Glutamatergic neuron (in vitro differentiated cells): ENCODE results near the gene PLCB4. TPM values are rescaled to one million over a fixed set of nuclear protein-coding genes. Genes with fewer than 3 reads are reported as not detected.

ENCODE experiments used
- DNase-seq: peaks from one replicate; pipeline ENCODE4 v3.0.0; 2022
- H3K27ac Mint-ChIP-seq: one replicate; pipeline ENCODE4 v1.8.0; 2020; ENCODE audit warnings: mild to moderate bottlenecking, mixed read lengths, inconsistent platforms; ENCODE audit not compliant: unreplicated experiment
- H3K27me3 Mint-ChIP-seq: one replicate; pipeline ENCODE4 v1.8.0; 2020; ENCODE audit warnings: mild to moderate bottlenecking, moderate library complexity, mixed read lengths, inconsistent platforms; ENCODE audit not compliant: unreplicated experiment
- H3K36me3 Mint-ChIP-seq: one replicate; pipeline ENCODE4 v1.8.0; 2020; ENCODE audit warnings: mild to moderate bottlenecking, mixed read lengths, inconsistent platforms; ENCODE audit not compliant: unreplicated experiment
- H3K4me1 Mint-ChIP-seq: one replicate; pipeline ENCODE4 v1.8.0; 2020; ENCODE audit warnings: mild to moderate bottlenecking, low read depth, mixed read lengths, inconsistent platforms; ENCODE audit not compliant: unreplicated experiment
- H3K4me3 Mint-ChIP-seq: one replicate; pipeline ENCODE4 v1.8.0; 2020; ENCODE audit warnings: mild to moderate bottlenecking, mixed read lengths, inconsistent platforms; ENCODE audit not compliant: unreplicated experiment
- H3K9me3 Mint-ChIP-seq: one replicate; pipeline ENCODE4 v1.8.0; 2020; ENCODE audit warnings: mild to moderate bottlenecking, moderate library complexity, mixed read lengths, inconsistent platforms; ENCODE audit not compliant: unreplicated experiment
- total RNA-seq: library from RNA; stranded (reverse); fragmentation: NEBNext Ultra II Directional; extraction: Animal tissue kit (Norgen Biotek cat#: 25700); gene quantifications from one replicate; pipeline ENCODE4 v1.2.1, GENCODE V29; 2021; ENCODE audit not compliant: unreplicated experiment
- TF ChIP-seq, protein P1 (sequence below): fragments of 200-600 bp; sonication (generic); IDR thresholded peaks from one replicate; pipeline ENCODE4 v1.5.0; 2021; ENCODE audit not compliant: partially characterized antibody, unreplicated experiment

PLCB4 gene
- total RNA-seq, 1 donor from 2014 or later = 28.9 TPM

DNA sequence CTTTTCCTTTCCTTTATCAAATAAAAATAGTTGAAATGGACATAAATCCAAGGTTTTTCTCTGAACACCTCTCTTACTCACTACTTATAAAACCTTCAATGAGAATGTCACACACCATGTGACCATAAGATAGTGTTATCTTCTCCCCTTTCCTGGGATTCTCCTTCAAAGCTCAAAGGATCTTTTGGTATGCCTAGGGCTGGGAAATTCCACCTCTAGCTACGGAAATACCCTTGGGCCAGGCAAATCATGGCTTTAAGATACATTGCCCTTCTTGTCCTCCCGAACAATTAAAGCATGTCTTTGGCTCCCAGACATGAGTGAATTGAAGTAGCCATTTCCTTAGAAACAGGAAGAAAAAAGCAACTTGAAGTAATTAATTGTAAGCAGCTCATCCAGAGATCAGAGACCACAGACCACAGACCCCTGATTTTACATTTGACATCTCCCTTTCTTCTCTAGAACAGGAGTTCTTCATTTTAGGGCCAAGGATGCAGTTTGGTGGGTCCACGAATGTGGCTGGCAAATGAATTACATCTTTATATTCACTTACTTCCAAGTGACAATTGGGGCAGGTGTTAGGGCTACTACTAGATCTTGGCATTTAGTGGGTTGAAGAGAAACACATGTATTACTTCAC, 4.1 kb downstream of the PLCB4 start:
- Mint-ChIP-seq H3K27me3 (no peaks in the 10 kb centered on the region), H3K27ac (no peak overlapping the region), H3K4me1 (peaks cover 13% of the 10 kb centered on the region), H3K36me3 (no peaks in the 10 kb centered on the region), H3K9me3 (peaks cover 3% of the 10 kb centered on the region), H3K4me3 (no peak overlapping the region)
- no peak for DNase-seq
- TF ChIP-seq, protein P1, sequence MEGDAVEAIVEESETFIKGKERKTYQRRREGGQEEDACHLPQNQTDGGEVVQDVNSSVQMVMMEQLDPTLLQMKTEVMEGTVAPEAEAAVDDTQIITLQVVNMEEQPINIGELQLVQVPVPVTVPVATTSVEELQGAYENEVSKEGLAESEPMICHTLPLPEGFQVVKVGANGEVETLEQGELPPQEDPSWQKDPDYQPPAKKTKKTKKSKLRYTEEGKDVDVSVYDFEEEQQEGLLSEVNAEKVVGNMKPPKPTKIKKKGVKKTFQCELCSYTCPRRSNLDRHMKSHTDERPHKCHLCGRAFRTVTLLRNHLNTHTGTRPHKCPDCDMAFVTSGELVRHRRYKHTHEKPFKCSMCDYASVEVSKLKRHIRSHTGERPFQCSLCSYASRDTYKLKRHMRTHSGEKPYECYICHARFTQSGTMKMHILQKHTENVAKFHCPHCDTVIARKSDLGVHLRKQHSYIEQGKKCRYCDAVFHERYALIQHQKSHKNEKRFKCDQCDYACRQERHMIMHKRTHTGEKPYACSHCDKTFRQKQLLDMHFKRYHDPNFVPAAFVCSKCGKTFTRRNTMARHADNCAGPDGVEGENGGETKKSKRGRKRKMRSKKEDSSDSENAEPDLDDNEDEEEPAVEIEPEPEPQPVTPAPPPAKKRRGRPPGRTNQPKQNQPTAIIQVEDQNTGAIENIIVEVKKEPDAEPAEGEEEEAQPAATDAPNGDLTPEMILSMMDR = no peak

DNA sequence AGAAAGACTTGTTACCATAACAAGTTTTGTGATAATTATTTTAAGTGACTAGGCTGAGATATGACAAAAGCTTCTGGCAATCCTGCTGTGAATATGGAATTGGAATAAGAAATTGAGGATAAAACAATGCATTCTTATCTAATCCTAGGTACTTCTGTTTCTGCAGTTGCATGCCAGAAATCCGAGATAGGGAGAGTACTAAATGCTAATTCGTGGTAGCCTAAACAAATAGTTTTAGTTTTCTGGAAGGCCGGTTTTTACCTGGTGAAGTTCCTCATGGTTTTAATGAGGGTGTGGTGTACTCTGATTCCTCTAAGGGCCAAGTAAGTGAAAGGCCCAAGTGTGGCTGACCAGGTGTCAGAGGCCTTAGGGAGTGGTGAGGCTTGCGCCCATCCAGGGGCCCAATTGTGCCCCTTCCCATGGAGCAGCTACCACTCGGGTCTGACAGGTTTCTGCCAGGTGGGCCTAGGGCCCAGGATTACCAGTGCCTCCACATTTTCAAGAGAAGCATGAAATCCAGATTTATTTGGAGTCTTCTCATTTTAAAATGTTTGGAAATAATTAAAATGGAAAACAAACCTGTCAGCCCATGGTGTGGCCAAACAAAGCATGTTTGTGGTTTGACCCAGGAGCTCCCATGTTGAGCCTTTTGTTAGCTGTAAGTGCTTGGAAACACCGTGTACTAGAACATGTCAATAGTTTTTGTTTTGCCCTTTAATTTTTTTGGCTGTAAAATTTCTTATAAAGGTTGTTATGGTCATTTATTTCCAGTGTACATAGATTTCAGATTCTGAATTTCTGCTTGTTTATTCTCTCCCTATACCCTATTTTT, 6.6 kb downstream of the PLCB4 start:
- H3K9me3 Mint-ChIP-seq = no peaks in the 10 kb centered on the region
- H3K27ac Mint-ChIP-seq = no peak overlapping the region
- H3K4me1 Mint-ChIP-seq = peaks cover 19% of the 10 kb centered on the region
- H3K36me3 Mint-ChIP-seq = no peaks in the 10 kb centered on the region
- peaks cover 3% of the 10 kb centered on the region for H3K27me3 Mint-ChIP-seq
- no peak overlapping the region for H3K4me3 Mint-ChIP-seq
- TF ChIP-seq, protein P1 = no peak
- no peak for DNase-seq

DNA sequence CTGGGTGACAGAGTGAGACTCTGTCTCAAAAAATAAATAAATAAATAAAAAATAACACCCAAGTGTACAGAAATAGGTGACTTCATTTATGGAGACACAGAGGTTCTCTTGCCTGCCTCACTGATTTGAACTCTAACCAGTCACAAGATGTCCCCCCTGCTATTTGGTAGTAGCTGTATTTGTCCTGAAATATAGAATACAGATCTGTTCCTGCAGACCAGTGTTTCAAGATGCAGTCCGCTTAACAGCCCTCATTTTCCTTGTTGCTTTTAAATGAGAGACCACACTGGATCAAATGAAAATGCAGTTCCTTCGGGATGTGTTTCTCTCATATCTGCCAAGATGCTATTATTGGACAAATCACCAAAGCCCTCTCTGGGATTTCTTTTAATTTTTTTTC, 7.6 kb downstream of the PLCB4 start:
- TF ChIP-seq, protein P1 = no peak
- no peak overlapping the region for H3K4me3 Mint-ChIP-seq
- H3K9me3 Mint-ChIP-seq = no peaks in the 10 kb centered on the region
- H3K27ac Mint-ChIP-seq = no peak overlapping the region
- DNase-seq = no peak
- H3K27me3 Mint-ChIP-seq = peaks cover 7% of the 10 kb centered on the region
- no peaks in the 10 kb centered on the region for H3K36me3 Mint-ChIP-seq
- peaks cover 28% of the 10 kb centered on the region for H3K4me1 Mint-ChIP-seq

DNA sequence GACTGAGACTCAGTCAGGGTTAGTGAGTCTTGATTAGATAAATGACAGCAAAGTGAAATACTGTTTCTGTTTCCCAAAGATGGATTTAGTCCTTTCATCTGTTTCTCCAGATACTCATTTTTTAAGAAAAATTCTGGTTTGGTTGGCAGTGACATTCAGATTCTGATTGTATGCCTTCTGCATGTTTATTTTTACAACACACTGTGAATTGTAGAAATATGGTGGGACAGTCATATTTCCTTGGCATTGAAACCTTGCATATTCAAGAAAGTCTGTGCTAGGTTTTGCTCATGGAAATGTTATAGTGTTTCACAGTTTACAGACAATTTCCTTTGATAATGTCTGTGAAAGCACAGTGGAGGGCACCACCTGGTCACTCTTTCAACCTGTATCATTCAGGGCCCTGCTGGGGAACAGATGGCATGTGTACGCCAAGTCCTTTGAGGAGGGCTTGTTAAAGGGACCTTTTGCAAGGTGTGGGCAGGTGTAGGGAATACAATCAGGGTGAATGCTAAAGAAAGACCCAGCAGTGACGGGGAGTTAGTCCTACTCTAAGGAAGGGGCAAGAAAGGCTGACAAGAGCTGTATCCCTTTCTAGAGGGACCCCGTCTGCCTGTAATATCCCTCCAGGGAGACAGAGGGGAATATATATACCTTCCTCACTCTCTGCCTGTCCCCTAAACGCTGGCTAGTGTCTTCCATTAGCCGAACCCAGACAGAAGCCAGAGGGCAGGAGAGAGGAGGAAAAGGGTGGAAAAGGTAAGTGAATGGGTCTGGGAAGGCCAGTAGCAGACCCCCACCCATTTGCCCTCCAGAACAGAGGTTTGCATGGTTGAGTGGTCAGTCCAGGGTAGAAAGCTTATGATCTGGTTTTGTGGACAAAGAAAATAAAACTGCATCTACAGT, 10.2 kb downstream of the PLCB4 start:
- DNase-seq = no peak

More for the DNA sequence above, 10.2 kb downstream of the PLCB4 start:
- Mint-ChIP-seq H3K27me3 (peaks cover 7% of the 10 kb centered on the region), H3K4me3 (no peak overlapping the region), H3K9me3 (no peaks in the 10 kb centered on the region), H3K36me3 (no peaks in the 10 kb centered on the region), H3K27ac (no peak overlapping the region), H3K4me1 (peaks cover 23% of the 10 kb centered on the region)
- TF ChIP-seq, protein P1 = no peak
